ENCODE results near the gene GPR183.
A peak's percentile ranks its signal among the peaks of the same experiment; 100 is the strongest.

GPR183 gene

GRCh38 chr13:99295488-99296252, 11.5 kb downstream of the GPR183 start:
- no peak for DNase-seq (ENCODE audit: low spot score)

GRCh38 chr13:99294958-99295357, 12.2 kb downstream of the GPR183 start:
- no peak for DNase-seq (ENCODE audit: low spot score)

GRCh38 chr13:99294198-99294597, 13.0 kb downstream of the GPR183 start:
- DNase-seq (ENCODE audit: low spot score) = no peak

- no peak for DNase-seq (ENCODE audit: low spot score)
Measured at GRCh38 chr13:99293178-99293577, 14.0 kb downstream of the GPR183 start.

- no peak for DNase-seq (ENCODE audit: low spot score)
Measured at GRCh38 chr13:99290894-99291293, 16.3 kb downstream of the GPR183 start.

GRCh38 chr13:99289674-99290337, 17.4 kb downstream of the GPR183 start:
- DNase-seq (ENCODE audit: low spot score) = no peak

GRCh38 chr13:99289271-99289670, 17.9 kb downstream of the GPR183 start:
- no peak for DNase-seq (ENCODE audit: low spot score)

GRCh38 chr13:99288089-99288488, 19.1 kb downstream of the GPR183 start:
- no peak for DNase-seq (ENCODE audit: low spot score)

GRCh38 chr13:99287551-99287950, 19.6 kb downstream of the GPR183 start:
- DNase-seq (ENCODE audit: low spot score) = no peak

- DNase-seq (ENCODE audit: low spot score) = no peak
Measured at GRCh38 chr13:99285432-99286182, 21.6 kb downstream of the GPR183 start.

- peak; percentile 79 for DNase-seq (ENCODE audit: low spot score)
Measured at GRCh38 chr13:99282264-99283231, 24.7 kb downstream of the GPR183 start.

GRCh38 chr13:99281811-99282263, 25.4 kb downstream of the GPR183 start:
- DNase-seq (ENCODE audit: low spot score) = no peak

GRCh38 chr13:99280166-99280565, 27.0 kb downstream of the GPR183 start:
- DNase-seq (ENCODE audit: low spot score) = no peak

GRCh38 chr13:99279637-99280036, 27.6 kb downstream of the GPR183 start:
- no peak for DNase-seq (ENCODE audit: low spot score)

GRCh38 chr13:99278843-99279242, 28.4 kb downstream of the GPR183 start:
- DNase-seq (ENCODE audit: low spot score) = no peak

- no peak for DNase-seq (ENCODE audit: low spot score)
Measured at GRCh38 chr13:99278200-99278599, 29.0 kb downstream of the GPR183 start.

GRCh38 chr13:99277629-99278028, 29.6 kb downstream of the GPR183 start:
- no peak for DNase-seq (ENCODE audit: low spot score)

GRCh38 chr13:99276706-99277105, 30.5 kb downstream of the GPR183 start:
- no peak for DNase-seq (ENCODE audit: low spot score)

GRCh38 chr13:99275093-99275469, 32.1 kb downstream of the GPR183 start:
- no peak for DNase-seq (ENCODE audit: low spot score)

- no peak for DNase-seq (ENCODE audit: low spot score)
Measured at GRCh38 chr13:99273128-99273527, 34.1 kb downstream of the GPR183 start.

- no peak for DNase-seq (ENCODE audit: low spot score)
Measured at GRCh38 chr13:99272481-99272880, 34.7 kb downstream of the GPR183 start.

- no peak for DNase-seq (ENCODE audit: low spot score)
Measured at GRCh38 chr13:99271249-99271648, 36.0 kb downstream of the GPR183 start.
